Neural progenitor cell (in vitro differentiated cells): ENCODE measurements around the gene ITPR3. TPM values are rescaled to one million over a fixed set of nuclear protein-coding genes. Genes with fewer than 3 reads are reported as not detected.
A peak's percentile ranks its signal among the peaks of the same experiment; 100 is the strongest.
"Not testable (repeated sequence)": the region's sequence is repeated elsewhere in the genome, so short reads cannot be mapped to it uniquely, and the experiment has no call there.

Experiments used
- DNase-seq: peaks from one replicate; pipeline ENCODE4 v3.0.0-alpha.2; 2016; ENCODE audit warnings: low spot score
- H2AFZ ChIP-seq: fragments of 200-600 bp; sonication (generic); replicated peaks from 2 replicates; pipeline ENCODE4 v1.6.1; 2016; ENCODE audit warnings: antibody characterized with exemption
- H3F3A ChIP-seq: fragments of 200-600 bp; sonication (generic); 2 replicates; pipeline ENCODE4 v1.6.1; 2016; ENCODE audit warnings: antibody characterized with exemption, low read depth
- H3K27ac ChIP-seq: fragments of 200-600 bp; sonication (generic); 2 replicates; pipeline ENCODE4 v1.5.1; 2016; ENCODE audit warnings: mild to moderate bottlenecking
- H3K27me3 ChIP-seq: fragments of 200-600 bp; sonication (generic); 2 replicates; pipeline ENCODE4 v1.6.1; 2016; ENCODE audit warnings: mild to moderate bottlenecking, moderate library complexity
- H3K36me3 ChIP-seq: fragments of 200-600 bp; sonication (generic); 2 replicates; pipeline ENCODE4 v1.5.1; 2016
- H3K4me1 ChIP-seq: fragments of 200-600 bp; sonication (generic); 2 replicates; pipeline ENCODE4 v1.6.1; 2016; ENCODE audit warnings: mixed run types
- H3K4me2 ChIP-seq: fragments of 200-600 bp; sonication (generic); 2 replicates; pipeline ENCODE4 v1.6.1; 2016
- H3K4me3 ChIP-seq: fragments of 200-600 bp; sonication (generic); 2 replicates; pipeline ENCODE4 v1.5.1; 2016
- H3K79me2 ChIP-seq: fragments of 200-600 bp; sonication (generic); 2 replicates; pipeline ENCODE4 v1.6.1; 2016; ENCODE audit warnings: low read depth
- H3K9ac ChIP-seq: fragments of 200-600 bp; sonication (generic); 2 replicates; pipeline ENCODE4 v1.6.1; 2016
- H3K9me3 ChIP-seq: fragments of 200-600 bp; sonication (generic); 2 replicates; pipeline ENCODE4 v1.5.1; 2016; ENCODE audit warnings: low read depth
- H4K20me1 ChIP-seq: fragments of 200-600 bp; sonication (generic); 2 replicates; pipeline ENCODE4 v1.6.1; 2016; ENCODE audit warnings: low read depth
- H3K27ac Mint-ChIP-seq: 3 replicates; pipeline ENCODE4 v1.8.0; 2021; ENCODE audit warnings: mixed read lengths
- H3K27me3 Mint-ChIP-seq: 2 replicates; pipeline ENCODE4 v1.8.0; 2022; ENCODE audit warnings: low read depth, mild to moderate bottlenecking, inconsistent platforms, moderate library complexity, mixed read lengths; ENCODE audit not compliant: insufficient read depth
- H3K36me3 Mint-ChIP-seq: 3 replicates; pipeline ENCODE4 v1.8.0; 2021; ENCODE audit warnings: mixed read lengths
- H3K4me1 Mint-ChIP-seq: 3 replicates; pipeline ENCODE4 v1.8.0; 2021; ENCODE audit warnings: mixed read lengths
- H3K4me3 Mint-ChIP-seq: 3 replicates; pipeline ENCODE4 v1.8.0; 2021; ENCODE audit warnings: mild to moderate bottlenecking, moderate library complexity, mixed read lengths
- H3K9me3 Mint-ChIP-seq: 3 replicates; pipeline ENCODE4 v1.8.0; 2020; ENCODE audit warnings: mixed read lengths
- CTCF ChIP-seq: fragments of 200-600 bp; sonication (generic); IDR thresholded peaks from 2 replicates; pipeline ENCODE4 v1.5.1; 2017; ENCODE audit warnings: antibody characterized with exemption, mild to moderate bottlenecking
- EZH2 ChIP-seq: fragments of 200-600 bp; sonication (generic); IDR thresholded peaks from 2 replicates; pipeline ENCODE4 v1.6.1; 2017; ENCODE audit warnings: antibody characterized with exemption, mild to moderate bottlenecking, moderate library complexity
- EZH2phosphoT487 ChIP-seq: fragments of 200-600 bp; sonication (generic); IDR thresholded peaks from 2 replicates; pipeline ENCODE4 v1.6.1; 2017; ENCODE audit warnings: antibody characterized with exemption
- total RNA-seq: library from RNA; depleted of rRNA; stranded (reverse); fragments of >200 nt; gene quantifications from 2 replicates; pipeline ENCODE4 v1.2.3, GENCODE V29; 2015; ENCODE audit warnings: low replicate concordance

The ITPR3 gene
- total RNA-seq, 1 donor from 2014 or later: 1.5 TPM

- H3K27me3 Mint-ChIP-seq: peaks cover 30% of the 10 kb centered on the region
- peaks cover 28% of the 10 kb centered on the region for H3K4me1 Mint-ChIP-seq
These were observed 7.4 kb downstream of the ITPR3 start for GRCh38 chr6:33628401-33628964.

GRCh38 chr6:33630014-33630413 lies 8.9 kb downstream of the ITPR3 start:
- Mint-ChIP-seq H3K4me3 (no peak overlapping the region), H3K27ac (no peak overlapping the region), H3K36me3 (no peaks in the 10 kb centered on the region), H3K9me3 (no peaks in the 10 kb centered on the region), H3K4me1 (peaks cover 35% of the 10 kb centered on the region), H3K27me3 (peaks cover 27% of the 10 kb centered on the region)
- TF ChIP-seq CTCF (no peak), EZH2 (no peak), EZH2phosphoT487 (no peak)
- H3K4me1 ChIP-seq: peaks cover 34% of the 10 kb centered on the region
- H3K79me2 ChIP-seq: no peaks in the 10 kb centered on the region
- no peak for DNase-seq
- no peak overlapping the region for H3K9ac ChIP-seq
- H2AFZ ChIP-seq: no peak overlapping the region
- H3K36me3 ChIP-seq: no peaks in the 10 kb centered on the region
- H4K20me1 ChIP-seq: peaks cover 4% of the 10 kb centered on the region
- no peak overlapping the region for H3K4me2 ChIP-seq
- H3F3A ChIP-seq: peaks cover 22% of the 10 kb centered on the region
- no peak overlapping the region for H3K27ac ChIP-seq
- H3K4me3 ChIP-seq: no peak overlapping the region
- peaks cover 21% of the 10 kb centered on the region for H3K27me3 ChIP-seq
- no peaks in the 10 kb centered on the region for H3K9me3 ChIP-seq

More at GRCh38 chr6:33628401-33628964, 7.4 kb downstream of the ITPR3 start:
- no peak for DNase-seq
- no peak overlapping the region for H2AFZ ChIP-seq
- H3K79me2 ChIP-seq: no peaks in the 10 kb centered on the region
- H4K20me1 ChIP-seq: peaks cover 4% of the 10 kb centered on the region
- H3K4me1 ChIP-seq: peaks cover 29% of the 10 kb centered on the region
- no peaks in the 10 kb centered on the region for H3K36me3 Mint-ChIP-seq
- TF ChIP-seq EZH2: no peak
- TF ChIP-seq CTCF: no peak
- no peak for TF ChIP-seq EZH2phosphoT487
- H3K9me3 Mint-ChIP-seq: no peaks in the 10 kb centered on the region
- H3K9ac ChIP-seq: no peak overlapping the region
- H3K4me2 ChIP-seq: no peak overlapping the region
- H3K27ac Mint-ChIP-seq: no peak overlapping the region
- no peaks in the 10 kb centered on the region for H3K9me3 ChIP-seq
- peaks cover 9% of the 10 kb centered on the region for H3K27me3 ChIP-seq
- H3K27ac ChIP-seq: no peak overlapping the region
- H3F3A ChIP-seq: peaks cover 11% of the 10 kb centered on the region
- H3K4me3 Mint-ChIP-seq: no peak overlapping the region
- H3K36me3 ChIP-seq: no peaks in the 10 kb centered on the region
- H3K4me3 ChIP-seq: no peak overlapping the region

GRCh38 chr6:33631521-33631920 lies 10.4 kb downstream of the ITPR3 start:
- peak overlapping the region; percentile 7 for H3K4me3 Mint-ChIP-seq

GRCh38 chr6:33631971-33632557 lies 10.9 kb downstream of the ITPR3 start:
- Mint-ChIP-seq H3K4me3 (no peak overlapping the region), H3K9me3 (no peaks in the 10 kb centered on the region), H3K27ac (no peak overlapping the region), H3K36me3 (no peaks in the 10 kb centered on the region), H3K4me1 (peaks cover 40% of the 10 kb centered on the region), H3K27me3 (peaks cover 33% of the 10 kb centered on the region)
- DNase-seq: no peak
- Histone ChIP-seq H3K79me2 (no peaks in the 10 kb centered on the region), H3K27me3 (peaks cover 25% of the 10 kb centered on the region), H3K4me1 (peaks cover 26% of the 10 kb centered on the region), H4K20me1 (peaks cover 4% of the 10 kb centered on the region), H3K9ac (no peak overlapping the region), H3K9me3 (no peaks in the 10 kb centered on the region), H3K4me3 (no peak overlapping the region), H2AFZ (no peak overlapping the region), H3K27ac (no peak overlapping the region), H3F3A (peaks cover 22% of the 10 kb centered on the region), H3K4me2 (no peak overlapping the region), H3K36me3 (no peaks in the 10 kb centered on the region)
- TF ChIP-seq EZH2phosphoT487 (no peak), CTCF (no peak), EZH2 (no peak)

More at GRCh38 chr6:33631521-33631920, 10.4 kb downstream of the ITPR3 start:
- Histone ChIP-seq H3F3A (peaks cover 22% of the 10 kb centered on the region), H3K4me1 (peaks cover 26% of the 10 kb centered on the region), H3K27me3 (peaks cover 25% of the 10 kb centered on the region)
- H2AFZ ChIP-seq, DNase-seq, H3K79me2 ChIP-seq, H3K36me3 Mint-ChIP-seq, H3K9me3 ChIP-seq, H3K27ac Mint-ChIP-seq, H3K9ac ChIP-seq, H3K9me3 Mint-ChIP-seq, H3K4me3 ChIP-seq, H3K4me2 ChIP-seq, H3K27ac ChIP-seq, H4K20me1 ChIP-seq, H3K36me3 ChIP-seq: not testable (repeated sequence)
- peaks cover 33% of the 10 kb centered on the region for H3K27me3 Mint-ChIP-seq
- peaks cover 40% of the 10 kb centered on the region for H3K4me1 Mint-ChIP-seq
